HepG2 (cell line): ENCODE results near the gene ING1. TPM values are rescaled to one million over a fixed set of nuclear protein-coding genes. Genes with fewer than 3 reads are reported as not detected.

Experiments
- CHCHD3 ChIP-seq: sonication (generic); formaldehyde crosslinking; IDR thresholded peaks from 2 replicates; pipeline ENCODE4 v1.8.0; 2022; ENCODE audit warnings: mild to moderate bottlenecking, missing genetic modification reagents, moderate library complexity
- FOXC1 ChIP-seq: sonication (generic); formaldehyde crosslinking; IDR thresholded peaks from 2 replicates; pipeline ENCODE4 v1.8.0; 2022; ENCODE audit warnings: mild to moderate bottlenecking, missing genetic modification reagents, borderline replicate concordance
- HNRNPL ChIP-seq: fragments of 200-400 bp; formaldehyde crosslinking; IDR thresholded peaks from 2 replicates; pipeline ENCODE4 v1.6.1; 2017; ENCODE audit warnings: mild to moderate bottlenecking, low read depth, low read length
- NFAT5 ChIP-seq: sonication (generic); formaldehyde crosslinking; IDR thresholded peaks from 2 replicates; pipeline ENCODE4 v1.4.0; 2020; ENCODE audit warnings: missing genetic modification reagents
- TEAD2 ChIP-seq: sonication (generic); formaldehyde crosslinking; IDR thresholded peaks from 2 replicates; pipeline ENCODE4 v1.9.0; 2021; ENCODE audit warnings: missing genetic modification reagents
- ZNF629 ChIP-seq: sonication (generic); formaldehyde crosslinking; conservative IDR thresholded peaks from 2 replicates; pipeline ENCODE4 v1.5.0; 2020; ENCODE audit warnings: missing genetic modification reagents
- polyA plus RNA-seq, 8 experiments: library from polyadenylated mRNA; depleted of rRNA in 3 of 8; stranded (reverse) in 7 of 8; unstranded in 1 of 8; fragments of >200 nt; fragmentation: Illumina TruSeq in 4 of 8; extraction: Trizol in 4 of 8; gene quantifications; 2 replicates each; pipeline versions ENCODE4 v1.2.1 to v1.2.3, GENCODE V29; 2011 to 2016; ENCODE audit warnings: low read depth in 4 of 8, missing spikeins in 1 of 8, mixed read lengths in 1 of 8; ENCODE audit not compliant: insufficient read depth in 1 of 8
- total RNA-seq, 5 experiments: library from RNA; depleted of rRNA; stranded (reverse); fragments of >200 nt; fragmentation: Illumina TruSeq; extraction: Trizol; gene quantifications; 2 replicates each; pipeline ENCODE4 v1.2.3, GENCODE V29; 2016; ENCODE audit warnings: low read depth in 1 of 5
- TF ChIP-seq, protein P1 (sequence below): IDR thresholded peaks from 2 replicates; pipeline ENCODE4 v1.6.1; 2016; ENCODE audit warnings: mild to moderate bottlenecking
- TF ChIP-seq, protein P2 (sequence below): sonication (generic); formaldehyde crosslinking; IDR thresholded peaks from 2 replicates; pipeline ENCODE4 v1.8.0; 2022; ENCODE audit warnings: mild to moderate bottlenecking, missing genetic modification reagents; ENCODE audit not compliant: insufficient replicate concordance
- TF ChIP-seq, protein P3 (sequence below): fragments of 450-650 bp; IDR thresholded peaks from 2 replicates; pipeline ENCODE4 v1.6.1; 2017
- TF ChIP-seq, protein P4 (sequence below): sonication (generic); formaldehyde crosslinking; IDR thresholded peaks from 2 replicates; pipeline ENCODE4 v1.4.0; 2020; ENCODE audit warnings: missing genetic modification reagents
- TF ChIP-seq, protein P5 (sequence below), 2 experiments: IDR thresholded peaks; 2 replicates each; pipeline ENCODE4 v1.6.1; 2011 to 2012; ENCODE audit warnings: low read length in 2 of 2, borderline replicate concordance in 1 of 2, low read depth in 1 of 2, mild to moderate bottlenecking in 1 of 2, moderate library complexity in 1 of 2

The ING1 gene
- total and polyA plus RNA-seq, 2 of the 13 experiments (the other 11 are each of a cell fraction or from before 2014, with no cell fraction given) = 8.1 to 16.1 TPM

- TF ChIP-seq NFAT5 (0 out of 2 replicates have a peak, but pooled peaks have one; percentile 81), TEAD2 (CRISPR knock-in tag) (no peak), CHCHD3 (CRISPR knock-in tag) (no peak), FOXC1 (no peak), HNRNPL (0 out of 2 replicates have a peak, but pooled peaks have one; percentile 34), ZNF629 (no peak)
- TF ChIP-seq, protein P1, sequence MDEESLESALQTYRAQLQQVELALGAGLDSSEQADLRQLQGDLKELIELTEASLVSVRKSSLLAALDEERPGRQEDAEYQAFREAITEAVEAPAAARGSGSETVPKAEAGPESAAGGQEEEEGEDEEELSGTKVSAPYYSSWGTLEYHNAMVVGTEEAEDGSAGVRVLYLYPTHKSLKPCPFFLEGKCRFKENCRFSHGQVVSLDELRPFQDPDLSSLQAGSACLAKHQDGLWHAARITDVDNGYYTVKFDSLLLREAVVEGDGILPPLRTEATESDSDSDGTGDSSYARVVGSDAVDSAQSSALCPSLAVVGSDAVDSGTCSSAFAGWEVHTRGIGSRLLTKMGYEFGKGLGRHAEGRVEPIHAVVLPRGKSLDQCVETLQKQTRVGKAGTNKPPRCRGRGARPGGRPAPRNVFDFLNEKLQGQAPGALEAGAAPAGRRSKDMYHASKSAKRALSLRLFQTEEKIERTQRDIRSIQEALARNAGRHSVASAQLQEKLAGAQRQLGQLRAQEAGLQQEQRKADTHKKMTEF (CRISPR knock-in tag) = peak; percentile 55
- TF ChIP-seq, protein P2, sequence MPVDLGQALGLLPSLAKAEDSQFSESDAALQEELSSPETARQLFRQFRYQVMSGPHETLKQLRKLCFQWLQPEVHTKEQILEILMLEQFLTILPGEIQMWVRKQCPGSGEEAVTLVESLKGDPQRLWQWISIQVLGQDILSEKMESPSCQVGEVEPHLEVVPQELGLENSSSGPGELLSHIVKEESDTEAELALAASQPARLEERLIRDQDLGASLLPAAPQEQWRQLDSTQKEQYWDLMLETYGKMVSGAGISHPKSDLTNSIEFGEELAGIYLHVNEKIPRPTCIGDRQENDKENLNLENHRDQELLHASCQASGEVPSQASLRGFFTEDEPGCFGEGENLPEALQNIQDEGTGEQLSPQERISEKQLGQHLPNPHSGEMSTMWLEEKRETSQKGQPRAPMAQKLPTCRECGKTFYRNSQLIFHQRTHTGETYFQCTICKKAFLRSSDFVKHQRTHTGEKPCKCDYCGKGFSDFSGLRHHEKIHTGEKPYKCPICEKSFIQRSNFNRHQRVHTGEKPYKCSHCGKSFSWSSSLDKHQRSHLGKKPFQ = no peak
- TF ChIP-seq, protein P3, sequence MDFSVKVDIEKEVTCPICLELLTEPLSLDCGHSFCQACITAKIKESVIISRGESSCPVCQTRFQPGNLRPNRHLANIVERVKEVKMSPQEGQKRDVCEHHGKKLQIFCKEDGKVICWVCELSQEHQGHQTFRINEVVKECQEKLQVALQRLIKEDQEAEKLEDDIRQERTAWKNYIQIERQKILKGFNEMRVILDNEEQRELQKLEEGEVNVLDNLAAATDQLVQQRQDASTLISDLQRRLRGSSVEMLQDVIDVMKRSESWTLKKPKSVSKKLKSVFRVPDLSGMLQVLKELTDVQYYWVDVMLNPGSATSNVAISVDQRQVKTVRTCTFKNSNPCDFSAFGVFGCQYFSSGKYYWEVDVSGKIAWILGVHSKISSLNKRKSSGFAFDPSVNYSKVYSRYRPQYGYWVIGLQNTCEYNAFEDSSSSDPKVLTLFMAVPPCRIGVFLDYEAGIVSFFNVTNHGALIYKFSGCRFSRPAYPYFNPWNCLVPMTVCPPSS = no peak
- TF ChIP-seq, protein P4, sequence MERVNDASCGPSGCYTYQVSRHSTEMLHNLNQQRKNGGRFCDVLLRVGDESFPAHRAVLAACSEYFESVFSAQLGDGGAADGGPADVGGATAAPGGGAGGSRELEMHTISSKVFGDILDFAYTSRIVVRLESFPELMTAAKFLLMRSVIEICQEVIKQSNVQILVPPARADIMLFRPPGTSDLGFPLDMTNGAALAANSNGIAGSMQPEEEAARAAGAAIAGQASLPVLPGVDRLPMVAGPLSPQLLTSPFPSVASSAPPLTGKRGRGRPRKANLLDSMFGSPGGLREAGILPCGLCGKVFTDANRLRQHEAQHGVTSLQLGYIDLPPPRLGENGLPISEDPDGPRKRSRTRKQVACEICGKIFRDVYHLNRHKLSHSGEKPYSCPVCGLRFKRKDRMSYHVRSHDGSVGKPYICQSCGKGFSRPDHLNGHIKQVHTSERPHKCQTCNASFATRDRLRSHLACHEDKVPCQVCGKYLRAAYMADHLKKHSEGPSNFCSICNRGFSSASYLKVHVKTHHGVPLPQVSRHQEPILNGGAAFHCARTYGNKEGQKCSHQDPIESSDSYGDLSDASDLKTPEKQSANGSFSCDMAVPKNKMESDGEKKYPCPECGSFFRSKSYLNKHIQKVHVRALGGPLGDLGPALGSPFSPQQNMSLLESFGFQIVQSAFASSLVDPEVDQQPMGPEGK (CRISPR knock-in tag) = no peak
- TF ChIP-seq, protein P5, sequence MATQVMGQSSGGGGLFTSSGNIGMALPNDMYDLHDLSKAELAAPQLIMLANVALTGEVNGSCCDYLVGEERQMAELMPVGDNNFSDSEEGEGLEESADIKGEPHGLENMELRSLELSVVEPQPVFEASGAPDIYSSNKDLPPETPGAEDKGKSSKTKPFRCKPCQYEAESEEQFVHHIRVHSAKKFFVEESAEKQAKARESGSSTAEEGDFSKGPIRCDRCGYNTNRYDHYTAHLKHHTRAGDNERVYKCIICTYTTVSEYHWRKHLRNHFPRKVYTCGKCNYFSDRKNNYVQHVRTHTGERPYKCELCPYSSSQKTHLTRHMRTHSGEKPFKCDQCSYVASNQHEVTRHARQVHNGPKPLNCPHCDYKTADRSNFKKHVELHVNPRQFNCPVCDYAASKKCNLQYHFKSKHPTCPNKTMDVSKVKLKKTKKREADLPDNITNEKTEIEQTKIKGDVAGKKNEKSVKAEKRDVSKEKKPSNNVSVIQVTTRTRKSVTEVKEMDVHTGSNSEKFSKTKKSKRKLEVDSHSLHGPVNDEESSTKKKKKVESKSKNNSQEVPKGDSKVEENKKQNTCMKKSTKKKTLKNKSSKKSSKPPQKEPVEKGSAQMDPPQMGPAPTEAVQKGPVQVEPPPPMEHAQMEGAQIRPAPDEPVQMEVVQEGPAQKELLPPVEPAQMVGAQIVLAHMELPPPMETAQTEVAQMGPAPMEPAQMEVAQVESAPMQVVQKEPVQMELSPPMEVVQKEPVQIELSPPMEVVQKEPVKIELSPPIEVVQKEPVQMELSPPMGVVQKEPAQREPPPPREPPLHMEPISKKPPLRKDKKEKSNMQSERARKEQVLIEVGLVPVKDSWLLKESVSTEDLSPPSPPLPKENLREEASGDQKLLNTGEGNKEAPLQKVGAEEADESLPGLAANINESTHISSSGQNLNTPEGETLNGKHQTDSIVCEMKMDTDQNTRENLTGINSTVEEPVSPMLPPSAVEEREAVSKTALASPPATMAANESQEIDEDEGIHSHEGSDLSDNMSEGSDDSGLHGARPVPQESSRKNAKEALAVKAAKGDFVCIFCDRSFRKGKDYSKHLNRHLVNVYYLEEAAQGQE (IDR thresholded peaks at IDR 0.05; ENCODE audit: borderline replicate concordance in 1 of 2, low read depth in 1 of 2, low read length in 2 of 2) = 0 out of 4 replicates have a peak, but pooled peaks of 1 of the 2 experiments have one; percentile 22
Observed at GRCh38 chr13:110715395-110716246, 2.1 kb downstream of the ING1 start (continued).
